Lower lobe of right lung (tissue), 2 donors: ENCODE measurements around the gene SHROOM2. TPM values are rescaled to one million over a fixed set of nuclear protein-coding genes. Genes with fewer than 3 reads are reported as not detected.

Experiments
- ATAC-seq, 2 donors: fragments of 200-7000 bp; cut with Tn5 transposase; one replicate each; pipeline ENCODE4 v1.9.1; 2020 to 2022; ENCODE audit warnings: mild to moderate bottlenecking in 2 of 2, moderate library complexity in 2 of 2
- DNase-seq: peaks from one replicate; pipeline ENCODE4 v3.0.0-alpha.2; 2020
- H3K27ac ChIP-seq: fragments of 200-600 bp; one replicate; pipeline ENCODE4 v1.8.0; 2022
- H3K27me3 ChIP-seq: fragments of 200-600 bp; one replicate; pipeline ENCODE4 v1.8.0; 2022; ENCODE audit warnings: low read depth
- H3K36me3 ChIP-seq: fragments of 200-600 bp; one replicate; pipeline ENCODE4 v1.8.0; 2022; ENCODE audit warnings: mild to moderate bottlenecking
- H3K4me1 ChIP-seq: fragments of 200-600 bp; one replicate; pipeline ENCODE4 v1.8.0; 2022
- H3K4me3 ChIP-seq: fragments of 200-600 bp; one replicate; pipeline ENCODE4 v1.8.0; 2022; ENCODE audit warnings: mild to moderate bottlenecking
- H3K9me3 ChIP-seq: fragments of 200-600 bp; one replicate; pipeline ENCODE4 v1.8.0; 2022
- intact Hi-C: fragments of 100-400 bp; cut with DNase I; formaldehyde crosslinking; loops from one replicate; pipeline ENCODE4 v1.11.0; 2022
- total RNA-seq: library from RNA; stranded (reverse); fragmentation: NEBNext Ultra II Directional; extraction: Animal tissue kit (Norgen Biotek cat#: 25700); gene quantifications from one replicate; pipeline ENCODE4 v1.2.1, GENCODE V29; 2021
- TF ChIP-seq, protein P1 (sequence below): fragments of 200-600 bp; IDR thresholded peaks from one replicate; pipeline ENCODE4 v1.8.0; 2022; ENCODE audit warnings: antibody characterized with exemption, mild to moderate bottlenecking
- donor health status: DM: no; HTN: yes; CAD: no; lungs with severe emphysema.

Gene SHROOM2
- total RNA-seq, 1 donor from 2014 or later = 9.3 TPM

DNA sequence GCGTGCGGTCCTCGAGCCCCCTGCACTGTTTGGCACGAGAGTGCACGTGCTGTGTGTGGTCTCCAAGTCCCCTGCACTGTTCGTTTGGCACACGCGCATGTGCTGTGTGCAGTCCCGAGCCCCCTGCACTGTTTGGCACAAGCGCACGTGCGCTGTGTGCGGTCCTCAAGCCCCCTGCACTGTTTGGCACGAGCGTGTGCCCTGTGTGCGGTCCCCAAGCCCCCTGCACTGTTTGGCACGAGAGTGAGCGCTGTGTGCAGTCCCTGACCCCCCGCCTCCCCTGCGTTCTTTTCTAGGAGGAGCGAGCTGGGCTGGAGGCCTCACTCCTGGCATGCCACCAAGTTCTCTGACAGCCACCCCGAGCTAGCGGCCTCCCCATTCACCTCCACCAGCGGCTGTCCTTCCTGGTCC, 104.5 kb downstream of the SHROOM2 start:
- TF ChIP-seq, protein P1, sequence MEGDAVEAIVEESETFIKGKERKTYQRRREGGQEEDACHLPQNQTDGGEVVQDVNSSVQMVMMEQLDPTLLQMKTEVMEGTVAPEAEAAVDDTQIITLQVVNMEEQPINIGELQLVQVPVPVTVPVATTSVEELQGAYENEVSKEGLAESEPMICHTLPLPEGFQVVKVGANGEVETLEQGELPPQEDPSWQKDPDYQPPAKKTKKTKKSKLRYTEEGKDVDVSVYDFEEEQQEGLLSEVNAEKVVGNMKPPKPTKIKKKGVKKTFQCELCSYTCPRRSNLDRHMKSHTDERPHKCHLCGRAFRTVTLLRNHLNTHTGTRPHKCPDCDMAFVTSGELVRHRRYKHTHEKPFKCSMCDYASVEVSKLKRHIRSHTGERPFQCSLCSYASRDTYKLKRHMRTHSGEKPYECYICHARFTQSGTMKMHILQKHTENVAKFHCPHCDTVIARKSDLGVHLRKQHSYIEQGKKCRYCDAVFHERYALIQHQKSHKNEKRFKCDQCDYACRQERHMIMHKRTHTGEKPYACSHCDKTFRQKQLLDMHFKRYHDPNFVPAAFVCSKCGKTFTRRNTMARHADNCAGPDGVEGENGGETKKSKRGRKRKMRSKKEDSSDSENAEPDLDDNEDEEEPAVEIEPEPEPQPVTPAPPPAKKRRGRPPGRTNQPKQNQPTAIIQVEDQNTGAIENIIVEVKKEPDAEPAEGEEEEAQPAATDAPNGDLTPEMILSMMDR = no peak
- Histone ChIP-seq H3K9me3 (no peaks in the 10 kb centered on the region), H3K27ac (no peak overlapping the region), H3K27me3 (no peaks in the 10 kb centered on the region), H3K36me3 (no peaks in the 10 kb centered on the region), H3K4me3 (no peak overlapping the region), H3K4me1 (no peaks in the 10 kb centered on the region)
- no peak for DNase-seq
- intact Hi-C loops = no loop called here
- ATAC-seq = no peak

- TF ChIP-seq, protein P1 = no peak
- no peaks in the 10 kb centered on the region for H3K27me3 ChIP-seq
- DNase-seq = no peak
- intact Hi-C loops = no loop called here
- H3K27ac ChIP-seq = no peak overlapping the region
- H3K36me3 ChIP-seq = no peaks in the 10 kb centered on the region
- no peaks in the 10 kb centered on the region for H3K9me3 ChIP-seq
- no peak overlapping the region for H3K4me3 ChIP-seq
- H3K4me1 ChIP-seq = no peaks in the 10 kb centered on the region
- ATAC-seq = no peak
Observed at GRCh38 chrX:9895225-9895912, 109.1 kb downstream of the SHROOM2 start.

GRCh38 chrX:9897761-9898161, 111.5 kb downstream of the SHROOM2 start:
- intact Hi-C loops = no loop called here

GRCh38 chrX:9899640-9900111, 113.4 kb downstream of the SHROOM2 start:
- TF ChIP-seq, protein P1 = no peak
- no peaks in the 10 kb centered on the region for H3K4me1 ChIP-seq
- ATAC-seq (no peak), DNase-seq (no peak)
- no peak overlapping the region for H3K4me3 ChIP-seq
- no peaks in the 10 kb centered on the region for H3K9me3 ChIP-seq
- no peaks in the 10 kb centered on the region for H3K36me3 ChIP-seq
- intact Hi-C loops = no loop called here
- H3K27me3 ChIP-seq = no peaks in the 10 kb centered on the region
- H3K27ac ChIP-seq = no peak overlapping the region

More at GRCh38 chrX:9897761-9898161, 111.5 kb downstream of the SHROOM2 start:
- no peaks in the 10 kb centered on the region for H3K36me3 ChIP-seq
- H3K27ac ChIP-seq = no peak overlapping the region
- TF ChIP-seq, protein P1 = no peak
- no peak for DNase-seq
- H3K4me3 ChIP-seq = no peak overlapping the region
- no peaks in the 10 kb centered on the region for H3K4me1 ChIP-seq
- H3K9me3 ChIP-seq = no peaks in the 10 kb centered on the region
- H3K27me3 ChIP-seq = no peaks in the 10 kb centered on the region
- no peak for ATAC-seq

DNA sequence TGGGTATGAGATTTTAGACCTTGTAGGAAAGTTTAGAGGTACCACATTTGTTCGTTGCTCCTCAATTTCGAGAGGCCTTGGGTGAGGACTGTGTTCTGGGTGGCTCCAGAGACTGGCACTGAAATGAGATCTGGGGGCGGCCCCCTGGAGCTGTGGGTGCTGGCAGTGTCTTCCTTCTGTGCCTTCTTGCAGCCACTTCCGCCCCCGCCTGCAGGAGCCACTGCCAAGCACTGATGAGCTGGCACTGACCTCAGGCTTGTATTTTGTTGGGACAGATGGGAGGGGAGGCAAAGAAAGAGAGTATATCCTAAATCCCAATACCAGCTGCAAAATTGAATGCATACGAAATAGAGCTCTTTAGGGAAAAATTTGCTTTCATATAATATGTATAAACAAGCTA, 116.4 kb downstream of the SHROOM2 start:
- Histone ChIP-seq H3K4me3 (no peak overlapping the region), H3K36me3 (no peaks in the 10 kb centered on the region), H3K27me3 (no peaks in the 10 kb centered on the region), H3K9me3 (no peaks in the 10 kb centered on the region), H3K27ac (no peak overlapping the region), H3K4me1 (no peaks in the 10 kb centered on the region)
- TF ChIP-seq, protein P1 = no peak
- ATAC-seq (no peak), DNase-seq (no peak)
- intact Hi-C loops = no loop called here
